HG03460 (cell line): ENCODE measurements around the gene ING4.

ENCODE experiments used
- ATAC-seq: cut with Tn5 transposase; IDR thresholded peaks from one replicate; pipeline ENCODE4 v1.9.1; 2021; ENCODE audit not compliant: unreplicated experiment

The ING4 gene

GRCh38 chr12:6607751-6608591 lies 54.9 kb downstream of the ING4 start:
- no peak for ATAC-seq

GRCh38 chr12:6606331-6607131 lies 56.4 kb downstream of the ING4 start:
- no peak for ATAC-seq

DNA sequence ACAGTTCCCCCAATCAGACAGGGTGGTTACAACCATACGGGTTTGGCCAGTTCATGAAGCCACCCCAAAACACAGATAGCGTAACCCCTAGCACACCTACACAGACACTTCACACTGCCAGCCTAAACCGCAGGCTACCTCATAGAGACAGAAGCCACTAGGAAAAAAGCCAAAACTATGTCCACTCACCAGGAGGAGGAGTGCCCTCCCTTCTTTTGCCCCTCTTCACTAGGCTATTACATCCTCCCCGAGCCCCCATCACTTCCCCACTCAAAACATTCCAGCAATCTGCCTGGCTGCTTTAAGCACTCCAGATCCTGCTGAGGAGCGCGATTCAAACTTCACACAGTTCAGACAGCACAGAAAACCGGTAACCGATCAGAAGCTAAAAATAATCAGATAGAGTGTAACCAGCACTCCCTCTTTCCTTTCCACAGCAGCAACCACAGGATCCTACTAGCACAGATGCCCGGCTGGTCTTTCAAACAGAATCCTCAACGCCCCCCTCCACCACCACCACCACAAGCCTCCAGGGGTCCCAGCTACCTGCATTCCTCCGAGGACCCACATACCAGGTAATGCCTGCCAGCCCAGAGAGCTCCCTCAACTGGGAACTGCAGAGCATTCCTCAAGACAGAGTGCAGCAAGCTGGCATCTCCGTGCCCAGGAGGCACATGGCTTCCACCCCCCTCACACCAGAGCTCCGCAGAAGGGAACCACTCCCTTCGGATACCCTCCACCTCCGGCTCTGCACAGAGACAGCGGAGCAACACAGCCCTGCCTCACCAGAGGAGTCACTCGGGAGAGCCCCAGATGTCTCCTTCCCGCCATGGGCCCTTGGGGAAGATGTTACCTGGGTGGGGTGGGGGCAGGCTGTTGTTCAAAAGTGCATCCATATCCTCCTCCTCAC lies 57.2 kb downstream of the ING4 start:
- no peak for ATAC-seq

GRCh38 chr12:6604259-6605029 lies 58.5 kb downstream of the ING4 start:
- no peak for ATAC-seq

GRCh38 chr12:6603095-6603567 lies 59.8 kb downstream of the ING4 start:
- ATAC-seq: no peak

- no peak for ATAC-seq
Measured at GRCh38 chr12:6602526-6602925, 60.4 kb downstream of the ING4 start.
